Erythroblast (primary cell): Measurements from ENCODE around the gene ACTL8.

Experiments used
- GATA1 ChIP-seq: IDR thresholded peaks from 2 replicates; pipeline ENCODE4 v1.6.1; 2011; ENCODE audit warnings: low read depth, mild to moderate bottlenecking, control low read depth, low read length, moderate library complexity
- POLR2A ChIP-seq: IDR thresholded peaks from 2 replicates; pipeline ENCODE4 v1.6.1; 2011; ENCODE audit warnings: mild to moderate bottlenecking, low read length

DNA sequence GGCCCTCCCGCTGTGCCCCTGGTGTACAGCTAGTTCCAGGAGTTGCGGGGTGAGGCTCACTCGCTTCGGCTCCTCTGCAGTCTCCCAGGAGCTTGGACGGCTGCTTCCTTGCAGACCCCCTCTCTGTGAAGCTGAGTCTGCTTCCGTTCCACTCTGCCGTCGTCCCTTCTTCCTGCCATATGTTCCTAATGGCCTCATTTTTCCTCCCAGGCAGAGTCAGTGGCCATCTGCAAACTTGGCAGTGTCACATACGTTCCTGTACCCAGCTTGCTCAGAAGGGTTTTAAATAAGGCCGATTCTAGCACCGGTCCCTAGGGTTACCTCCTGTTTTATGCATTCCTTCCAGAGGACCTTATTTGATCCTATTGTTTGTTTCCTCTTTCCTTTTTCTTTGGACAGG is 21.3 kb downstream of the ACTL8 start:
- TF ChIP-seq POLR2A (no peak), GATA1 (no peak)
